Activated T-cell treated with anti-CD3 and anti-CD28 coated beads for 4 hours (primary cell): ENCODE results near the gene PARD3.

ENCODE experiments used
- DNase-seq: peaks from one replicate; pipeline ENCODE4 v3.0.0-alpha.2; 2020

The PARD3 gene

GRCh38 chr10:34644224-34644623, 170.9 kb downstream of the PARD3 start:
- no peak for DNase-seq

GRCh38 chr10:34643620-34644019, 171.5 kb downstream of the PARD3 start:
- no peak for DNase-seq

GRCh38 chr10:34641913-34642558, 173.1 kb downstream of the PARD3 start:
- DNase-seq: no peak

GRCh38 chr10:34641147-34641912, 173.8 kb downstream of the PARD3 start:
- no peak for DNase-seq

GRCh38 chr10:34638406-34639054, 176.6 kb downstream of the PARD3 start:
- DNase-seq: peak; percentile 56

- peak; percentile 56 for DNase-seq
Measured at GRCh38 chr10:34637418-34637911, 177.6 kb downstream of the PARD3 start.

GRCh38 chr10:34635111-34635510, 180.0 kb downstream of the PARD3 start:
- DNase-seq: no peak

GRCh38 chr10:34633374-34633773, 181.7 kb downstream of the PARD3 start:
- DNase-seq: no peak

GRCh38 chr10:34629084-34629483, 186.0 kb downstream of the PARD3 start:
- no peak for DNase-seq

- DNase-seq: no peak
Measured at GRCh38 chr10:34628174-34628796, 186.8 kb downstream of the PARD3 start.

GRCh38 chr10:34627741-34628140, 187.4 kb downstream of the PARD3 start:
- DNase-seq: no peak

- no peak for DNase-seq
Measured at GRCh38 chr10:34627331-34627730, 187.8 kb downstream of the PARD3 start.

GRCh38 chr10:34626158-34626880, 188.8 kb downstream of the PARD3 start:
- DNase-seq: no peak

- no peak for DNase-seq
Measured at GRCh38 chr10:34624323-34625153, 190.6 kb downstream of the PARD3 start.

GRCh38 chr10:34622945-34623344, 192.2 kb downstream of the PARD3 start:
- DNase-seq: no peak

- DNase-seq: no peak
Measured at GRCh38 chr10:34618611-34619010, 196.5 kb downstream of the PARD3 start.

- DNase-seq: no peak
Measured at GRCh38 chr10:34615770-34616169, 199.3 kb downstream of the PARD3 start.

GRCh38 chr10:34613491-34613890, 201.6 kb downstream of the PARD3 start:
- no peak for DNase-seq

- DNase-seq: no peak
Measured at GRCh38 chr10:34612938-34613337, 202.2 kb downstream of the PARD3 start.

- no peak for DNase-seq
Measured at GRCh38 chr10:34612446-34612845, 202.7 kb downstream of the PARD3 start.

- DNase-seq: no peak
Measured at GRCh38 chr10:34609287-34609940, 205.7 kb downstream of the PARD3 start.
